ENCODE data around the gene APOL1.

DNA sequence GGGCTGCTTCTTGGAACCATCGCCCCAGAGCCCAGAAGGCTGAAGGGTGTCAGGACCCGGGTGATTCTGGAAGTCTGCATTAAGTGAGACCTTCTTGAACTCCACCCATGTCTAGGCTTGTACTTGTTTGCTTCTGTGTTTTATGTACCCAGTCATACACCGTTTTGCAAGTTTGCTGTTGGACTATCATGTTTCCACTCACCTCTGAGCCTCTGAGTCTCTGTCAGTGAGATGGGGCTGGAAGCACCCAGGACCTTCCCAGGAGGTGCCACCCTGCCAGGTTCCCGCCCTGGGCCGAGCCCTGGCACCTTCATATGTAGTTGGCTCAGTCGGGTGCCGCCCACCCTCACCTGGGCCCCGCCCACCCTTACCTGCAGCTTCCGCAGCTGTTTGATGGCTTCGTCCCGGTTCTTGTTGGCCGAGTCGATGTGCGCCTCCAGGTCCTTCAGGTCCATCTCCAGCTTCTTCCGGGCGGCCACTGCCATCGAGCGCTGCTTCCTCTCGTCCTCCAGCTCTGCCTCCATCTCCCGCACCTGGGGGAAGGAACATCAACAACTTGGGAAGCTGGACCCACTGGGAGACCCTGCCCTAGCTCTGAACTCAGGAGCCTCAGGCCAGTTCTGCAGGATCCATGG, 35.1 kb downstream of the APOL1 start:
- no peak for TF ChIP-seq POLR2A (IDR thresholded peaks at IDR 0.05; ENCODE audit: low read depth, low read length)
- TF ChIP-seq TAF1 (IDR thresholded peaks at IDR 0.05; ENCODE audit: low read depth, low read length) = no peak
- no peak for TF ChIP-seq POLR2AphosphoS5 (IDR thresholded peaks at IDR 0.05; ENCODE audit: low read depth, low read length)
- no peak for TF ChIP-seq SPI1 (IDR thresholded peaks at IDR 0.05; ENCODE audit: low read depth, low read length)
- TF ChIP-seq PAX5 (IDR thresholded peaks at IDR 0.05; ENCODE audit: insufficient read depth, low read length, severe bottlenecking) = no peak
- TF ChIP-seq POU2F2 (IDR thresholded peaks at IDR 0.05; ENCODE audit: low read depth, low read length) = no peak

Measured in GM12891 (cell line).